Activated CD4-positive, CD25-positive, alpha-beta regulatory T cell treated with anti-CD3 and anti-CD28 coated beads, Interleukin-2, amount 50 U/mL, for 16 hours (primary cell): ENCODE measurements around the gene COPS9.

Experiments
- DNase-seq: peaks from one replicate; pipeline ENCODE4 v3.0.0-alpha.2; 2020; ENCODE audit warnings: low read depth, low spot score

The COPS9 gene

DNA sequence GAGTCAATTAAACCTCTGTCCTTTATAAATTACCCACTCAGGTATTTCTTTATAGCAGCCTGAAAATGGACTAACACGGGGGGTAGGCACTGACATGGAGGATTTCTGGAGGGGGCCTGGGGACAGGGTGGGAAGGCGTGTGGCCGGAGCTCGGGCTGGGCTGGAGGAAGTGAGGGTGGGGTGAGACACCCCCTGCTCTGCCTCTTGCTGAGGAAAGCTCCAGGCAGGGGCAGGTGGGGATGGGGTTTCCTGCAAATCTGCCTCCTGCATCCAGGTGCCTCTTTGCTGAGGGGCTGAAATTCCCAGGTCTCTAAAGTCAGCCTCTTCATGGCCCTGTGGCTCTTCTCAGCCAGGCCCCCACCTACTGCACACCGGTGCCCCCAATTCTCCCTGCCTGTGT is 30.1 kb upstream of the COPS9 start:
- no peak for DNase-seq

DNA sequence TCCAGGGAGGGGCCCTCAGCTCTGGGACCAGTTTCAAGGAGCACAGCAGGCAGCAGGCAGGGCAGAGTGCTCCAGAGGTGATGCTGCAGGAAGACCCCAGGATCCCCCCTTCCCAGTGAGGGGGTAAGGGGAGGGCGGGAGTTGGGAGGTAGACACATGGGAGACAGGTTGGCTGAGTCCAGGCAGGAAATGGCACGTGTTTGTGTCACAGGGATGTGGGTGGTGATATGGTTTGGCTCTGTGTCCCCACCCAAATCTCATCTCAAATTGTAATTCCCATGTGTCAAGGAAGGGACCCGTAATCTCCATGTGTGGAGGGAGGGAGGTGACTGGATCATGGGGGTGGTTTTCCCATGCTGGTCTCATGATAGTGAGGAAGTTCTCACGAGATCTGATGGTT is 29.6 kb upstream of the COPS9 start:
- no peak for DNase-seq

DNA sequence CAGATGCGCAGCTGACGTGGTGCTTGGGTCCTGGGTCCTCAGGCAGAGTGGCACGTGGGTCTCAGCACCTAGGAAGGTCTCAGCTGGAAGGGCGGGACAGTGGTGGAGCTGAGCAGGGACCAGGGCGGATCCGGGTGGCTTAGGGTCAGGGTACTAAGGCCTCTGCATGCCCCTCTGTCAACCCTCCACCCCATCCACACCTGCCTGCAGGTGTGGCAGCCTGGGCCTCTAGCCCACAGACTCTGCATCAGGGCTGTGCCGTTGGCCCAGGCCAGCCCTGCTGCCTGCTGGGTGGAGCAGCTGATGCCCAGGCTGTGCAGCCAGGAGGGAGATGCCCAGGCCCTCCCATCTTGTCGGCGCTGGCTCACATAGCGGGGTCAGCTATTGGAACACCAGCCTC is 28.9 kb upstream of the COPS9 start:
- DNase-seq = no peak

DNA sequence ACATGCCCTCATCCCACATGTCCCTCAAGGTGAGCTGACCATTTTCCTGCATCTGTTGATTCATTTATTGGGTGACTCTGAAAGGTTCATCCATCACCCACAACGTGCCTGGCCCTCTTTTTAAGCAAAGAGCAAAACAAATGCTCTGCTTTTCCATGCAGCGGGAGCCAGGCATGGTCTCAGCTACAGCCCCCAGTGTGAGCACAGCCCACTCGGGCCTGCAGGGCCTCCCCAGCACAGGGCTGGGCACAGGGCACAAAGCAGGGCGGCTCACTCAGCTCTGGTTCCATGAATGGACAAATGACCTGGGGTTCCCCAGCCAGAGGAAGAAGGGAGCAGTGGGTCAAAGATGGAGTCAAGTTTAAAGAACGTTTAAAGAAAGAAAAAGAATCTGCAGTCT is 28.5 kb upstream of the COPS9 start:
- DNase-seq = no peak

DNA sequence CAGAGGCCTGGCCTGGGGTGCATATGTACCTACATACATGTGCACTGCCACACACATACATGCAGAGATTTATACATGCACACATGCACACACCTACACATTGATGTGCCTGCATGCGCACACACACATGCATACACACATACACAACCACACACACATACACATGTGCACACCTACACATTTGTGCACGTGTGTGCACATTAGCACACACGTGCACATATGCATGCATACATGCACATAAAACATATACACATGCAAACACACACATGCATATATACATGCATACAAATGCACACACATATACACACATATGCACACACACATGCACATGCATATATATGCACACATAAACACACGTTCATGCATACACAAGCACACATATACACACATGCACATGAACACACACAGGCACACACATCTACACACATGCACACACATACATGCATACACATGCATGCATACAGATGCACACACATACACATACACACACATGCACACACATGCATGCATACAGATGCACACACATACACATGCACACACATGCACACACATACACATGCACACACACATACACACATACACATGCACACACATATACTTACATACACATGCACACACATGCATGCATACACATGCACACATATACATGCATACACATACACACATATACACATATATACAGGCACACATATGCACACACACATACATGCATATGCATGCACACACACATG is 27.9 kb upstream of the COPS9 start:
- no peak for DNase-seq

DNA sequence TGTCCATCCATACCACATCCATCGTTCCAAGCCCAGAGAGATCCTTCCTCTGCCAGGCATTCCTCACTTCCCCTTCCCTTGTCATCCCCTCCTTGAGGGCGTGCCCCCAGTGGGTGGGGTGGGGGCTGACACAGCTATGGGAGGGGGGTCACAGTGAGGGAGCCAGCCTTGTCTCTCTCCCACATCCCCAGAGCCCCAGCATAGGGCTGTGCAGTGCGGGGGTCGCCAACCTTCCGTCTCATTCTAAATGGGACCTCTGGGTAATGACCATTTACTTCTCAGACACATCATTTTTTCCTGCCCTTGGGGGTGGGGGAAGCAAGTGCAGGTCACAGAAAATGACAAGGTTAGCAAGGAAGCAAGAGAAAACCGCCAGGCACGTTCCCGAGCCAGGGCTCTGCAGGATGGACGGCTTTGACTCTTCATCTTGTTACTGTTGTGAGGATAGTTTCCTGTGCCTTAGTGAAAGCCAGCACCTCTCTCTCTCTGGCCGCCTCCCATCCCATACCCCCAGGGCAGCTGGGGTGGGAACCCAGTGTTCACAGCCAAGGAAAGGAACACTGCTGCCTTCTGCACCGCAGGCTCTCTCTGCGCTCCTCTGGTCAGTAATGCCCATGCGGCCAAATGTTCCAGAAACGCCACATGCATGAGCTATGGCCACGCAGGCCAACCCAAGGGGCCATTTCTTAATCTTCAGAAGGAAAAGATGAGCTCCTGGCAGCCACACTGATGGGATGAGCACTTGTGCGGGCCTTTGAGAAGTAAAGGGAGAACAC is 27.0 kb upstream of the COPS9 start:
- no peak for DNase-seq

DNA sequence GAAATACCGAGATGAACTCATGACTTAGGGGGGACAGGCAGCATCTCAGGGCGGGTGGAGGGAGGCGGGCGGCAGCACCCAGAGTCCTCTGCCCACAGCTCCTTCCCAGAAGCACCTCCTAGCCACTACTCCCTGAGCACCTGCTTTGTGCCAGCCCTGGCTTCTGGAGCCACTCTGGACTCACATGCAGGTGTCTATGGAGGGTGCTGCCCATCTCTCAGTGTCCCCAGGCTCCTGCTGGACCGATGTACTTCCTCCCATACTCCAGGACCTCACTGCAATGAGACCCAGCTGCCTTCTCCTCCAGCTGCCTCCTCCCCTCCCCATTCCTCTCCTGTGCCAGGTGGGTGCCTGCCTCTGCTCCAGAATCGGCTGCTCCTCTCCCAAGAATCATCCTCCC is 26.4 kb upstream of the COPS9 start:
- DNase-seq = no peak

DNA sequence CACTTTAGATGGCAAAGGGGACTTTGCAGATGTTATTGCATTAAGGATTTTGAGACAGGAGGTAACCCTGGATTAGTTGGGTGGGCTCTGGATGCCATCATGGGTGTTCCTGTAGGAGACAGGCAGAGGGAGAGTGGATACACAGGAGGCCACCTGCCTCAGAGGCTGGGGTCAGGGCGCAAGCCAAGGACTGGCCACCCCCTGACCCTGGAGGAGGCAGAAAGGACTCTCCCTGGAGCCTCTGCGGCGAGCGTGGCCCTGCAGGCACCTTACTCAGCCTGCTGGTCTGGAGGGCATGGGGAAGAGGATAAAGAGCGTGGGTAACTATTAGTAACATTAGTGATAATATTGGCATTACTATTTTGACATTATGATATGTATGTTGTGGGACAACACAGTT is 25.9 kb upstream of the COPS9 start:
- DNase-seq = no peak

DNA sequence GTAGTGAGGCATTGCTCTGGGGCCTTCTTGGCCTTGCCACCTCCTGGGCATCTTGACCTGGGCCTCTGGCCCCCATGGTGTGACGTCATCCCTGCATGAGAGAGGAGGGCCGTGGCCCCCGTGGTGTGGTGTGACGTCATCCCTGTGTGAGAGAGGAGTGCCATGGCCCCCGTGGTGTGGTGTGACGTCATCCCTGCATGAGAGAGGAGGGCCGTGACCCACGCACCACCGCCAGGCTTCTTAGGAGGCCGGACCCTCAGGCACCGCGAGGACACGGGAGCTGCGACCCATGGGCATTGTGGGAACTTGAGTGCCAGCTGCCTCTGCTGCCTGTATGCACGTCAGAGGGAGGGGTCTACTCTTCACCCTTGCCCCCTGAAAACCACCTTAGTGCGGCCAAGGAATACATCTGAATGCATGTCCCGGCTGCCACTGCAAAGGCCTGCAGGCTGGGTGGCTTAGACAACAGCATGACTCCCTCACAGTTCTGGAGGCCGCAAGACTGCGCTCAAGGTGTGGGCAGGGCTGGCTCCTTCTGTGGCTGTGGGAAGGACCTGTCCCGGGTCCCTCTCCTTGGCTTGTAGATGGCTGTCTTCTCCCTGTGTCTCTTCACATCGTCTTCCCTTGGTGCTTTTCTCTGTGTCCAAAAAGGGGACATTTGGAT is 25.1 kb upstream of the COPS9 start:
- no peak for DNase-seq

DNA sequence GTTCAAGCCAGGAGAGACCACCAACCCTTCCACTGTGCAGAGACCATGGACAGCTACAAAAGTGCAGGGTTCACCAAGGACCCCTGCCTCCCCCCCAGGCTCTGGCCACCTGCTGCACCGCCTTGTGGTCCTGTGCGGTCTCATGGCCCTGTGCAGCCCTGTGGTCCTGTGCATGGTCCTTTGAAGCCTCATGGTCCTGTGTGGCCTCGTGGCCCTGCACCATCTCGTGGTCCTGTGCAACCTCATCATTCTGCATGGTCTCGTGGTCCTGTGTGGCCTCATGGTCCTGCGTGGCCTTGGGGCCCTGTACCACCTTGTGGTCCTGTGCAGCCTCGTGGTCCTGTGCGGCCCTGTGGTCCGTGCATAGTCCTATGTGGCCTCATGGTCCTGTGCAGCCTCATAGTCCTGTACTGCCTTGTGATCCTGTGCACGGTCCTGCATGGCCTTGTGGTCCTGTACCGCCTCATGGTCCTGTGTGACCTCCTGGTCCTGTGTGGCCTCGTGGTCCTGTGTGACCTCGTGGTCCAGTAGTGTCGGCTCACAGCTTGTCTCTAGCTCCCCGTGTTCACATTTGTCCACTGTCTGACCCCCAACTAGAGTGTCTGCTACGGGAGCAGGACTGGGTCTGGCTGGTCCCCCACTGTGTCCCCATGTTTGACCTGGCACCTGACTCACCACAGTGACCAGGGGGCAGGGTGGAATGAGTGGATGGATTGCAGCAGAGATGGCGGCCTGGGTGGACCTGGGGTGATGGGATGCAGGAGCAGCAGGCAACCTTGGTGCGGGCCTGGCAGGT is 24.4 kb upstream of the COPS9 start:
- DNase-seq = no peak

DNA sequence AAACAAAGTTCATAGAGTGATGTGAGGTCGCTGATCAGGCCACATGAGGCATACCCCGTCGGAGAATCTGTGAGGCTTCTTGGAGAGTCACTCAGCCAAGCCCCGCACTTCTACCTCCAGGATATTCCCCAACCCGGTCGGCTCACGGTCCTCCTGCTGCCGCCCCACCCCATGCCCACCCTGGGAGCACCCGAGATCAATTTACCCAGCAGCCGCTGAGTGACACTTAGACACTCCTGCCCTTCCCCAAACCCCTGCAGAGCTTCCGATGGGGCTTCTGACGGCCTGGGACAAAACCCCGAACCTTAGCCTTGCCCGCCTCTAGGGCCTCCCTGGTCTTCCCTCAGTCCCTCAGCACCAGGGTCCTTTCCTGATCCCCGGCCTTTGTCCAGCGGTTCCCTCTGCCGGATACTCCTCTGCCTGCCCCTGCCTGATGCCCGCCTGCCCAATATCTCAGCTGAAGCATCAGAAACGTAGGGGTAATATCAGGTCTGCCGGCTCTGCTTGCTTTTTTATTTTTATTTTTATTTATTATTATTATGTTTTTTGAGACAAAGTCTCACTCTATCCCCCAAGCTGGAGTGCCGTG is 23.2 kb upstream of the COPS9 start:
- DNase-seq = no peak

DNA sequence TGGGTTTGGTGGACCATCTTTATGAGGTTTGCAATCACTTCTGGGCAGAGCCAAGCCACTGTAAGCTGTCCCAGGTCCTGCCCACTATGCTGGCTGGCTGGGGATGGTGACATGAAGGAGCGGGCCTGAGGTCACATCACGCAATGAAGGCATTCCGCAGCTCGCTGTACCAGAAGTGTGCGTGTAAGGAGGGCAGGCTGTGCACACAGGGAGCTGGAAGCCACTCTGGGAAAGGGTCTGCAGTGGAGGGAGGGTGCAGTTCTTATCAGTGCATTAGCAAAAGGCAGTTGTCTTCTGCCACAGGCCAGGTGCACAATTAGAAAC is 21.0 kb upstream of the COPS9 start:
- no peak for DNase-seq

DNA sequence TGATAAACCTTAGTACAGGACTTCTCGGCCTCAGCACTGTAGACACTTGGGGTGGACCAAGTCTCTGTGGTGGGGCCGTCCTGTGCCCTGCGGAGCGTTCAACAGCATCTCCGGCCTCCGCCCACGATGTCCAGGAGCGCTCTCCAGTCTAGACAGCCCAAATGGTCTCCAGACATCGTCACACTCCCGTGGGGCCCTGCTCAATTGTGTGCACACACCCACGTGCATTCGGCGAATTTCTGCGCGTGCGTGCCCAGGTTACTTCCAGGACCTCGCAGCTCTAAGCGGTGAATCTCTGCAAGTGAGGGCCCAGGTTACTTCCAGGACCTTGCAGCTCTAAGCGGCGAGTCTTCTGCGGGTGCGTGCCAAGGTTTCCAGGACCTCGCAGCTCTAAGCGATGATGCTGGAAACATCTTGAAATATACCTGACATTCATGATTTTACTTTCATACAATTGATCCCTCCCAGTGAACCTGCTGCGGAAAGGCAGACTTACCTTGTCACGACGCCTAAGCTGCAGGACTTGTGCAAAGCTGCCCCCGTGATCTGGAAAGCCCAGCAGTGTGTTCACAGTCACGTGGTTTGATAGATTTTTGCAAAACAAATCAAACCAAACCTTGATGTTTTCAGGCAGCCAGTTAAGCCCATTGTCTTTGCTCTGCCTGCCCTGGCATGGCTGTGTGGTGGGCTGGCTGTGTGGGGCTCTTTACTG is 20.5 kb upstream of the COPS9 start:
- no peak for DNase-seq

DNA sequence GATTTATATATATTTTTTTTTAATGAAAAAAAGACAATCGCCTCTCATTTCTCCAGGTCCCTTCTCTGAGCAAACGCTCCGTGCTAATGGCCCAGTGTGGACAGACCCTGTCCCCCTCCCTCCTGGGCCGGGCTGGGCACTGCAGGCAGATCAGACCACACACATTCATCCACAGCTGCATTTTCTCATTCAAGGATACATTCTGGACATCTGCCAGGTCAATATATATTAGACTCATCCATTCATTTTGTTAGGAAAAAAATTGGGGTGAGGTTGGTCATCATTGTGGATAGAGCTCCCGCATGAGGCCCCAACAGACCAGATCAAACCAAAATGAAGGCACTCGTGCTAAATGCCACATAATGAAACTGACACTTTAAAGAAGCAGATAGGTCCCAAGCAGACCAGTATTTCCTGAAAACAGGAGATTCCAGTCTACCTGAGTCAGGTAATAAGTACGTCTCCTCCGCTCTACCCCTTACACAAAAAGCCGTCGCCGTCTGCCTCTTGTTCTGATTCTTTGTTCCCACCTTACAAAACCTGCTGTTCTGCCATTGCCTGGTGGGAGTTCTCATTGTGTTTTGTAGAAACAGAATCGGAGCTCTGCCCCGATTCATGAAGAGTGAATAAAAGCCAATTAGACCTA is 19.8 kb upstream of the COPS9 start:
- no peak for DNase-seq

DNA sequence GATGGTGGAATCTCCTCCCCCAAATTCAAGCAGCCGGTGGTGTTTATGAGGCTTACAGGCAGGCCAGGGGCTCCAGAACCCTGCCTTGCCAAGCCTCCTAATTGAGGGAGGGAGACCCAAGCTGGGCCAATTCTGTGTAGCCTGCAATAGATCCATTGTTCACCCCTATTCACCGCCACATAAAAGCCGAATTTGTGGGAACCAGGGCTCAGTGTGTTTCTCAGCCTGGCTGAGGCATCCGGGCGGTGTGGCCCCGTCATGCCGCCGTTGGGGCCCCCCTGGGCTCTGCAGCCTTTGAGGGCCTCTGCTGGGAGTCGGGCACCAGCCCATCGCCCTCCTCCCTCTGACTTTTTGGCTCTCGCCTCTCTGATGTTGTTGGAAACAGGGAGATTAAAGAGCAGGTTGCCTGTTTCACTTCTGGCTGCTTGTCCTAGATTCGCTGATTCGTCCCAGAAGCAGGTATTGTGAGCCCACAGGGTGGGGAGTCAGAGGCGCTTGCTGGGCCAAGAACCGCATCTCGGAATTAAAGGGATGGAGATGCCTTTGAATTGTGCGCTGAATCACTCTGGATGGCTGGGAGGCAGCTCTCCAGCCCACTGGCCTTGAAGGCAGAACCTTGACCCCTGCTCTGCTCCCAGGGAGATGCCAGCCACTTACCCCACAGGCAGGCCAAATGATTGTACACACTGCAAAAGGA is 19.1 kb upstream of the COPS9 start:
- DNase-seq = no peak

DNA sequence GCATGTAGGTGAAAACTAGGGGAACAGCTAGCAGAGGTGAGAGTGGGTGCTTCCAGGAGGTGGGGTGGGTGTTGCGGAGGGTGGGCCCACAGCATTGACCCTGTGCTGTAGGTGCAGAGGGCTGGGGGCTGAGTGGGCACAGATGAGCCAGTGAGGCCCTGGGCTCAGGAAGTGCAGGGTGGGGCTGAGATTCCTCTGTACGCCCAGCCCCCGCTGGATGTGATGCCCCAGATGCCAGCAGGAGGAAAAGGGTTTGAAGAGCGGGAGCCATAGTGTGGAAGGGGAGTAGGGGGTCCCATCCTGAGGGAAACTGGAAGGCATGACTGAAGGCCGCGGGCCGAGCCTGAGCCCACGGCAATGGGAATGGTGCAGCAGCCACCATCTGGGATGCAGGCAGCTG is 18.5 kb upstream of the COPS9 start:
- no peak for DNase-seq

DNA sequence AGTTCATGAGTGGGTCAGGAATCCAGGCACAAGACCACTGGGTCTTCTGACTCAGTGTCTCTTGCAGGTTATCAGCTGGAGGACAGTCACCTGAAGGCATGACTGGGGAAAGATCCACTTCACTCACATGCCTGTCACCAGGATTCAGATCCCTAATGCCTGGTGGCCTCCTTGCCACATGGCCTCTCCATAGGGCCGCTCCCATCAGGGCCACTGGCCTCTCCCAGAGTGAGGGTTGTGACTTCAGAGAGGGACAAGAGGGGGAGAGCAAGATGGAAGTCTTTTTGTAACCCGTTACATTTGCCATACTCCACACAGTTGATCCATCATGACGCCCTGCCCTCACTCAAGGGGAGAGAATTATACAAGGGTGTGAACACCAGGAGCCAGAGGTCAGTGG is 17.3 kb upstream of the COPS9 start:
- no peak for DNase-seq

DNA sequence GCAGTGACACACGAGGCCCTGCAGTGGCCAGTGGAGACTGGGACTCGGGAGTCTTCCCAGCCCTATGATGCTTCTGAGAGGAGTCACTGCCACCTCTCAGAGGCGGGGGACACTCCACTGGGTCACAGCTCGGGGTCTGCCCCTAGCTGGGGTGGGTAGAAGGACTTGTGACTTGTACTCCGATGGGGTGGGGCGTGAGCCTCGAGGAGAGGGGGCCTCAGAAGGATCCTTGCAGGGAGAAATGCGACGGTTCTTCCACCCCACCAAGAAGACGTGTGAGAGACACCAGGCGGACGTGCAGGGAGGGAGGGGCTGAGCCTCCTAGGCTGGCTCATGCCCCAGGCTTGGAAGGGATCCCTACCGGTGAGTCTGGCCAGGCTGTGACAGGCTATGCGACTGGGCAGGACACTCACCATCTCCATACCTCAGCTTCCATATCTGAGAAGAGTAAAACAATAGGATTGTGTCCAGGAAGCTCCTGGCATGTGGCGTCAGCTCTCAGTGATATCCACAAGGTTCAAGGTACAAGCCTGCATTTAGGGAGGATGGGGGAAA is 15.4 kb upstream of the COPS9 start:
- DNase-seq = no peak

DNA sequence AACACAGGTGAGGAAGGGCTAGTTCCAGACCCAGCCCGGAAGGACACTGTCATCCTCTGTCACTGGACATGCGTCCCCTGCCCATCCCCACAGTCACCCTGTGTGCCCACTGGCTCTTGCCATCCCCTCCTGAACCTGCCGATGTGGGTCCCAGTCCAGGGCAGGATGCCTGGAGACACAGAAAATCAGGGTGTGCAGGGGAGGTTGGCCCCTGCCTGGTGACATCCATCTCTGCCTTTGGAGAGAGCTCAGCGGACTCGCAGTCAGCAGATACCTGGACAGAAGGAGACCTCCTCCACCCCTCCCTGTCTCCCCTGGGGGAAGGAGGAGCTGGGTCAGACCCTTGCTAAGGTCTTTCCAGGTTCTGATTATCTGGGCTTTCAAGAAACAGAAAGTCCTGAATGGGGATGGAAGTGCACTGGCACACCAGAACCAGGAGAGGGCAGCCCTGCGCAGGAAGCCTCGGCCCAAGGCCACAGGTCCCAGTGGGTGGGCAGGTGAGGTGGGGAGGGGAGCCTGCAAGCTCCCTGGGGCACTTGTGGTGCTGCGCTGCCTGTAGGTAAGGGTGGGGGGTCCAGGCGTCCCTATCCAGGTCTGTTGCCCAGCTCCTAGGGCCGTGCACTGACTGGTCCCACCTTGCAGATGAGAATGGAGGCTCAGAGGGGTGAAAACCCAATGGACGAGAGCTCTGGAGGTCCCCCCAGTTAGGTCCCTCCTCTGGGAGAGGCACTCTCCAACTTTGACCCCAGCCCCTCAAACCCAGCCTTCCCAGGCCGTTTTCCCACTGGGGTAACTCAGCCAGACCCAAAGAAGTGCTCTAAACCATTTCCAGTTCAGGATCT is 14.1 kb upstream of the COPS9 start:
- no peak for DNase-seq
